ENCODE data around the gene CSF2RB. TPM values are rescaled to one million over a fixed set of nuclear protein-coding genes. Genes with fewer than 3 reads are reported as not detected.

Gene CSF2RB
- total RNA-seq, 1 experiment from 2014 or later = 0.07 TPM

- Mint-ChIP-seq H3K27ac (no peak overlapping the region), H3K4me3 (no peak overlapping the region), H3K9me3 (no peaks in the 10 kb centered on the region), H3K36me3 (no peaks in the 10 kb centered on the region), H3K4me1 (0 out of 2 replicates have a peak, but pooled peaks cover 4% of the 10 kb centered on the region), H3K27me3 (ENCODE audit: low read depth) (peaks cover 4% of the 10 kb centered on the region)
- DNase-seq (ENCODE audit: low spot score) = no peak
- CTCF ChIA-PET = interaction anchor here (0.8 to 1.4 kb wide), 2 partner anchors 12 to 55 kb away, joined by 4 to 7 read pairs; no protein-coding TSS in a partner anchor
- TF ChIP-seq, protein P1, sequence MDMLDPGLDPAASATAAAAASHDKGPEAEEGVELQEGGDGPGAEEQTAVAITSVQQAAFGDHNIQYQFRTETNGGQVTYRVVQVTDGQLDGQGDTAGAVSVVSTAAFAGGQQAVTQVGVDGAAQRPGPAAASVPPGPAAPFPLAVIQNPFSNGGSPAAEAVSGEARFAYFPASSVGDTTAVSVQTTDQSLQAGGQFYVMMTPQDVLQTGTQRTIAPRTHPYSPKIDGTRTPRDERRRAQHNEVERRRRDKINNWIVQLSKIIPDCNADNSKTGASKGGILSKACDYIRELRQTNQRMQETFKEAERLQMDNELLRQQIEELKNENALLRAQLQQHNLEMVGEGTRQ (CRISPR knock-in tag; IDR thresholded peaks at IDR 0.05) = no peak
- TF ChIP-seq FOXP4 (CRISPR knock-in tag; IDR thresholded peaks at IDR 0.05) = 0 out of 2 replicates have a peak, but pooled peaks have one; percentile 31
- POLR2A ChIA-PET = no interaction called here
- ATAC-seq = peak; percentile 86
Observed at GRCh38 chr22:36922105-36922608, 8.7 kb downstream of the CSF2RB start.

- CTCF ChIA-PET = interaction anchor here (1.0 to 1.5 kb wide), 2 partner anchors 67 to 124 kb away, joined by 4 read pairs; no protein-coding TSS in a partner anchor
- no peaks in the 10 kb centered on the region for H3K9me3 Mint-ChIP-seq
- H3K27me3 Mint-ChIP-seq (ENCODE audit: low read depth) = no peaks in the 10 kb centered on the region; the same call in 1 of the 2 replicates
- POLR2A ChIA-PET = no interaction called here
- H3K36me3 Mint-ChIP-seq = no peaks in the 10 kb centered on the region
- ATAC-seq (no peak), DNase-seq (ENCODE audit: low spot score) (no peak)
- no peak for TF ChIP-seq FOXP4 (CRISPR knock-in tag; IDR thresholded peaks at IDR 0.05)
- TF ChIP-seq ZNF138 (CRISPR knock-in tag; conservative IDR thresholded peaks at IDR 0.05) = no peak
- TF ChIP-seq MLX (CRISPR knock-in tag; IDR thresholded peaks at IDR 0.05) = no peak
- no peak for TF ChIP-seq ESRRA (CRISPR knock-in tag; IDR thresholded peaks at IDR 0.05; ENCODE audit: borderline replicate concordance)
- no peak for TF ChIP-seq SP1 (CRISPR knock-in tag; conservative IDR thresholded peaks at IDR 0.05)
- no peak for TF ChIP-seq TEAD1 (CRISPR knock-in tag; IDR thresholded peaks at IDR 0.05)
- TF ChIP-seq CREB1 (CRISPR knock-in tag; IDR thresholded peaks at IDR 0.05) = no peak
- TF ChIP-seq, protein P2, sequence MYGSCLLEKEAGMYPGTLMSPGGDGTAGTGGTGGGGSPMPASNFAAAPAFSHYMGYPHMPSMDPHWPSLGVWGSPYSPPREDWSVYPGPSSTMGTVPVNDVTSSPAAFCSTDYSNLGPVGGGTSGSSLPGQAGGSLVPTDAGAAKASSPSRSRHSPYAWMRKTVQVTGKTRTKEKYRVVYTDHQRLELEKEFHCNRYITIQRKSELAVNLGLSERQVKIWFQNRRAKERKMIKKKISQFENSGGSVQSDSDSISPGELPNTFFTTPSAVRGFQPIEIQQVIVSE (CRISPR knock-in tag; IDR thresholded peaks at IDR 0.05; ENCODE audit: borderline replicate concordance) = no peak
- TF ChIP-seq SOX15 (CRISPR knock-in tag; IDR thresholded peaks at IDR 0.05) = no peak
- no peak for TF ChIP-seq GRHL2 (CRISPR knock-in tag; IDR thresholded peaks at IDR 0.05; ENCODE audit: insufficient replicate concordance, severe bottlenecking)
- no peak for TF ChIP-seq E2F1 (CRISPR knock-in tag; IDR thresholded peaks at IDR 0.05)
- H3K4me3 Mint-ChIP-seq = no peak overlapping the region
- H3K27ac Mint-ChIP-seq = no peak overlapping the region
- H3K4me1 Mint-ChIP-seq = 0 out of 2 replicates have a peak, but pooled peaks cover 4% of the 10 kb centered on the region
Observed at GRCh38 chr22:36922711-36923110, 9.3 kb downstream of the CSF2RB start.

- Mint-ChIP-seq H3K4me3 (no peak overlapping the region), H3K27me3 (ENCODE audit: low read depth) (no peaks in the 10 kb centered on the region; the same call in 1 of the 2 replicates), H3K9me3 (no peaks in the 10 kb centered on the region), H3K36me3 (no peaks in the 10 kb centered on the region), H3K27ac (no peak overlapping the region), H3K4me1 (peaks cover 4% of the 10 kb centered on the region; the same call in 1 of the 2 replicates)
- POLR2A ChIA-PET = no interaction called here
- CTCF ChIA-PET = interaction anchor here (1.0 to 1.5 kb wide), 2 partner anchors 67 to 123 kb away, joined by 4 read pairs; no protein-coding TSS in a partner anchor
- ATAC-seq (no peak), DNase-seq (ENCODE audit: low spot score) (no peak)
- no peak for TF ChIP-seq SP1 (CRISPR knock-in tag; conservative IDR thresholded peaks at IDR 0.05)
- TF ChIP-seq, protein P3, sequence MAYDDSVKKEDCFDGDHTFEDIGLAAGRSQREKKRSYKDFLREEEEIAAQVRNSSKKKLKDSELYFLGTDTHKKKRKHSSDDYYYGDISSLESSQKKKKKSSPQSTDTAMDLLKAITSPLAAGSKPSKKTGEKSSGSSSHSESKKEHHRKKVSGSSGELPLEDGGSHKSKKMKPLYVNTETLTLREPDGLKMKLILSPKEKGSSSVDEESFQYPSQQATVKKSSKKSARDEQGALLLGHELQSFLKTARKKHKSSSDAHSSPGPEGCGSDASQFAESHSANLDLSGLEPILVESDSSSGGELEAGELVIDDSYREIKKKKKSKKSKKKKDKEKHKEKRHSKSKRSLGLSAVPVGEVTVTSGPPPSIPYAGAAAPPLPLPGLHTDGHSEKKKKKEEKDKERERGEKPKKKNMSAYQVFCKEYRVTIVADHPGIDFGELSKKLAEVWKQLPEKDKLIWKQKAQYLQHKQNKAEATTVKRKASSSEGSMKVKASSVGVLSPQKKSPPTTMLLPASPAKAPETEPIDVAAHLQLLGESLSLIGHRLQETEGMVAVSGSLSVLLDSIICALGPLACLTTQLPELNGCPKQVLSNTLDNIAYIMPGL (CRISPR knock-in tag; IDR thresholded peaks at IDR 0.05) = no peak
- TF ChIP-seq FOXK1 (CRISPR knock-in tag; IDR thresholded peaks at IDR 0.05) = no peak
- TF ChIP-seq CREB1 (CRISPR knock-in tag; IDR thresholded peaks at IDR 0.05) = no peak
- TF ChIP-seq SMAD3 (CRISPR knock-in tag; IDR thresholded peaks at IDR 0.05; ENCODE audit: borderline replicate concordance) = no peak
- TF ChIP-seq NFE2L1 (CRISPR knock-in tag; IDR thresholded peaks at IDR 0.05) = no peak
- no peak for TF ChIP-seq NR3C1 (CRISPR knock-in tag; conservative IDR thresholded peaks at IDR 0.05; ENCODE audit: low read depth)
- no peak for TF ChIP-seq ZNF423 (CRISPR knock-in tag; IDR thresholded peaks at IDR 0.05)
- TF ChIP-seq ZNF317 (CRISPR knock-in tag; IDR thresholded peaks at IDR 0.05; ENCODE audit: borderline replicate concordance, low read depth) = no peak
- TF ChIP-seq ZBTB21 (CRISPR knock-in tag; IDR thresholded peaks at IDR 0.05; ENCODE audit: borderline replicate concordance) = no peak
- TF ChIP-seq ZNF121 (CRISPR knock-in tag; IDR thresholded peaks at IDR 0.05) = no peak
Observed at GRCh38 chr22:36923131-36923788, 9.8 kb downstream of the CSF2RB start.
